SH-SY5Y (cell line): ENCODE measurements around the gene CAPN14.

Experiments used
- GATA2 ChIP-seq: IDR thresholded peaks from 2 replicates; pipeline ENCODE4 v1.6.1; 2011; ENCODE audit warnings: mild to moderate bottlenecking, low read depth, low read length
- GATA3 ChIP-seq: IDR thresholded peaks from 2 replicates; pipeline ENCODE4 v1.6.1; 2011; ENCODE audit warnings: low read depth, mild to moderate bottlenecking, low read length, moderate library complexity

The CAPN14 gene

DNA sequence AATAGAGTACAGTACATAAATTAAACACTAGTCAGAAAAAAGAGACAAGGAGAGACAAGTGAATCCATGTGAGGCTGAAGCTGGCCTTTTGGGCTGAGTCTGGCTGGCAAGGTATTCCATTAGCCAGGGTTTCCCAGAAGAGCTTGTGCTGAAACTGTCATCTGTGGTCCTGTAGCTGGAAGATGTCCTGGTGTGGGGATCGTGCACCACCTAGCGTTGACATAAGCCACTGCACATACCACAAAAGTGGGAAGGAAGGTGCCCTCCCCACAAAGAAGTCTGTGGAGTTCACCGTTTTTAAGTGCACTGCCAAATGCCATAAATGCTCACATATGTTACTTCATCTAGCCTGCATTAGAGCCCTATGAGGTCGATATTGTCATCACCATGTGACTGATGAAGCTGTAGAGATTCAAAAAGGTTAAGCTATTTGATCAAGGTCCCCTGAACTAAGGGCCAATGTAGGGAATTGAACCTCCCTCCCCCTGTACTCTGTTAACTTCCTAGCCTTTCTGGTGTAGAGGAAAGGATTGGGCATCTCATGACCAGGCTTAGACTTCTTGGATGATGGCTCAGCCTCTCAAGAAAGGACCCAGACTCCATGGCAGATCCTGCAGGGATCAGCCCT, 47.1 kb downstream of the CAPN14 start:
- TF ChIP-seq GATA2 (no peak), GATA3 (no peak)

DNA sequence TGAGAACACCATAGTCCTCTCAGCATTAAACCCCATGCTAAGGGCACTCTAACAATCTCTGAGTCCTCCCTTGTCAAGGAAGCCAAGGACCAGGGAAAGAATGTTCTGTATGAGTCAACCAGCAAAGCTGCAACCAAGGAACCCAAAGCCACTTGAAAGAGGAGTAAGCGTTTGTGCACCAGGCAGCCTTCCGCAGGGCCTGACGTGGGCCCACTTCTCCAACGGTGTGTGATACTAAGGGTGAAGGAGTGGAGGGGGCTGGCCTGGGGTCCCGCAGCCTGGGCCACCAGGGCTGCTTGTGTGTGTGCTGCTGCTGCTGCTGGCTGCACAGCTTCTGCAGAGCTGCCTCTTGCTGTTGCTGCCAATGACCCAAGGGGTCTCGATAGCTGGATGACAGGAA, 49.0 kb downstream of the CAPN14 start:
- no peak for TF ChIP-seq GATA3
- no peak for TF ChIP-seq GATA2

DNA sequence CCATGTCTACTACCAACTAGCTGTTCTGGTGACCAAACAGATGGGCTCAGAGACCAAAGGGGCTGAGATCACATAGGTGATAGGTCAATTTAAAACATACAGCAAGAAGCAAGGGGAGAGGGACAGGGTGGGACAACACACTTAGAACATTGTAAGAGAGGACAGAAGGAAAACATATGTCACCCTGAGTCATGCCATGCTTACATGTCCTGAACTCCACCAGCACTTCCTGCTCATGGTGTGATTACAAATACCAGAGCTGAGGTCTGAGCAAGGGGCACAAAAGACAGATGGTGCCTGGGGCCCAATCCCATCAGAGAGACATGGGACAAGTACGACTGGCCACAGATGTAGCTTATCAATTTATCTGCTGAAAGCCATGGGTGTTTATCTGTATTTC, 50.4 kb downstream of the CAPN14 start:
- no peak for TF ChIP-seq GATA2
- TF ChIP-seq GATA3, result no peak

DNA sequence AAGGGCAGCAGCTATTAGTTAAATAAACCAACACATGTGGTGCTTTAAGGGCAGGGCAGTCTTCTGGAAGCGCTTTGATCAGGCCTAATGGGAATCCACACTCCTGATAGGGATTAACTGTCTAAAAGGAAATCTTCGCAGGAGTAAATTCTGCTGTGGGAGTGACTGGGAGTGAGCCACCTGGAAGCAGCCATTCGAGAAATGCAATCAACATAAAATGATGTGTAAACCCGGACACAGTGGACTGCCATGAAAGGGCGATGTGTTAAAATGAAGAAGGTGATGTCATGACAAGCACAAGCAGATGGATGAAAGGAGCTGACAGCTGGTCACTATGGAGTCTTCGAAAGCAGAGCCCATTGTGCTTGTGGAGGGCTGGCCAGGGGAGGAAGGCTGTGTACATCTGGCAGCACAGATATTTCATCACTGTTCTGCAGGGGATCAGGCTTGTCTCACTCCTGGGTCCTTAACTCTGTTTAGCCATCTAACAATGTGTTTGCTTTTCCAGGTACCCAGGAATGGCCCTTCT, 54.2 kb downstream of the CAPN14 start:
- no peak for TF ChIP-seq GATA3
- no peak for TF ChIP-seq GATA2

DNA sequence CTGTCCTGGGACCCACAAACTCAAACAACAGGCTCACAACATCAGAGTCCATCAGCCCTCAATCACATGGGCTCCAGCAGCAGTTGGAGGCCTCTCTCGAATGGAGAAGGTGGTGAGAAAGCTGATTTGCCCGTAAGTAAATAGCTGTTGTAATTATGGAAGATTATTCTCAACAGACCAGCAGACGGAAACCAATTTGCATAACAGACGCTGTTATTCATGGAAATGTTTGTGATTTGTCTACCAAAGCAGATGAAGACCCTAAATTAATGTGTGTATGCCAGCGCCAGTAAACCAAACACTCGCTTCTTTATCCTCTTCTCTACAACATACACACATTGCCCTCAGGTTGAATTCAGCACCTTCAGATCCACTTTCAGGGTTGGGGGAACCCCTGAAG, 55.7 kb downstream of the CAPN14 start:
- TF ChIP-seq GATA2 (no peak), GATA3 (no peak)

DNA sequence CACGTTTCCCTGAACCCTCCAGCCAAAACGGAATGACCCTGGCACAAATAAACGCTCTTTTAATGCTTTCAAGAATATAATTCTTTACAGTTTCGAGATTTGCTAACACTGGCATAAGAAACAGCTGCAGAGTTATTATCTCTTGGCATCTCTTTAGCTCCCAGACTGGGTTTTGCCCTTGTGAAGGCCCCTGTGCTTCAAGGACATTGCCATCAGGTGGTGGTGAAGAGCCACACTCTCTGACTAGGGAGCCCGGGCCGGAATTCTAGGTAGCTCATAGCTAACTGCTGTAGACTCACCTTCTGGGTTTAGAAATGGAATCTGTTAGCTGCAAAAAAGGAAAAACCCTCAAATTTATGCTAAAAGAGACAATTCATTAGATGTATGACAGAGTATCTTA, 65.8 kb downstream of the CAPN14 start:
- TF ChIP-seq GATA2, result no peak
- no peak for TF ChIP-seq GATA3

DNA sequence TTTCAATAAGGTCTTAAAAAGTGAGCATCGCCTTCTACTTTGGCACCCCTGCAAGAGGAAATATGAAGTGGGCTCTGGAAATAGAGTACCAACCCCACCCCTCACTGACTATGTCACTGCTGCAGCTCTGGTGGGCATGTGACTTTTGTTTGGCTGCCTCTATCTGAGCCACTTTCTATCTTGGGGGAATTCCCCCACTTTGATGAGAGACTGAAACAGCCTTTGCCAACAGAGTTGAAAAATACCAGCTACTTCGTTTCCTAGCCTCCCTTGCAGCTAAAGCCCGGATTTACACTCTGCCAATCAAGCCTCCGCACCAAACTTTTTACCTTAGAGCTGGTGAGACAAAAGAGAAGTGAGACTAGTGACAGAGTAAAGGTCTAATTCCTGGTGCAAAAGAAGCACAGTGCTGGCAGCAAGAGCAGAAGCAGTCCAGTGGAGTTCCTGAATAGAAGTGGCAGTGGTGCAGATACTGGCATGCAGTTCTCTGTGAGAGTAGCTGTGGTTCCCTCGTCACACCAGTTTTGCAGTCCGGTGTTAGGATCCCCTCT, 67.1 kb downstream of the CAPN14 start:
- TF ChIP-seq GATA2 (no peak), GATA3 (no peak)

DNA sequence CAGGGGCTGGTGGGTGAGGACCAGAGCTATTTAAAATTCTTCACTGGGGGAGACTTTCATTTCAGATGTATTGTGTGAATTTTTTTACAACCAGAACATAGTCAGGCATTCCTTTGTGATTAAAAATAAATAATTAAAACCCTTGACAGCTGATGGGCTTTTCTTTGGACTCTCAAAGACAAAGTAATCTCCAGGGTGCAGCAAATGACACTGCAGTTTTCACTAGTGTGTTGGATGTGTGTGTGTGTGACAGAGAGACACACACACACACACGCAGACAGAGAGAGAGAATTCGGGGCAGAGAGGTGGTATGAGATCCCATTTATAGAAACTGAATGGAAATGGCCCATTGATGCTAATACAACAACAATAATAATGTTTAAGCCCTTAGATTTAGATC, 68.8 kb downstream of the CAPN14 start:
- TF ChIP-seq GATA2, result no peak
- TF ChIP-seq GATA3, result no peak

DNA sequence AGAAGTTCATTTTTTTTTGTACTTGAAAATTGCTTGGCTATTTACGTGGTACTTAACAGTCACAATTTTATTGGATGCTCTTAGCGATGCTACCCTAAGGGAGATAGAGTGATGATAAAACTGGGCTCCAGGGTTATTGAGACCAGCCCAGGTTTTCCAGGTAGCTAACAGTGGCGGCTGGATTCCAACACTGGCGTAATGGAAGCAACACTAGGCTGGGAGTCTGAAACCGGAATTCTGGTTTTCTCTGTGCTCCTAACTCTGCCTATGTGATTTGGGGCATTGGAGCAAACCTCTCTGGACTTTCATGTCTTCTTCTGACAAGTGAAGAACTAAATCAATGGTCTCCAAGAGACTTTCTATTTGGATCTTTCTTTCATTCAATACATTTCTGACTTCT, 69.7 kb downstream of the CAPN14 start:
- TF ChIP-seq GATA3, result no peak
- TF ChIP-seq GATA2, result no peak

DNA sequence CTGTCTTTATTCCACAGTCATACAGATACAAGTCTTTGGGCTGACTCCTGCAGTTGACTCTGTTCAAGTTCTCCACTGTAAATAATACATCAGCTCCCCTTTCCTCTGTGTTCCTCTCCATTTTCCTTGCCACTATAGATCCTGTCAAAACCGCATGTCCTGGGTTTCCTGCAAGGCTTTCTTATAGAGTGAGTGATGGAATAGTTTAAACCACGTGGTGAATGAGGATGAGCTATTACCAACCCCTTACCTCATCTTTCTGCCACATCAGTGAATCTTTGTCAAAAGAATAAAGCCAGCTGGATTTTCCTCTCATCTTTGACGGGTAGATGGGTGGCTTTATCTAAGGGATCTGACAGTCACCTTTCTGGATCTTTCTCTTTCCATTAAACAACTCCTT, 75.2 kb downstream of the CAPN14 start:
- TF ChIP-seq GATA2 (no peak), GATA3 (no peak)

DNA sequence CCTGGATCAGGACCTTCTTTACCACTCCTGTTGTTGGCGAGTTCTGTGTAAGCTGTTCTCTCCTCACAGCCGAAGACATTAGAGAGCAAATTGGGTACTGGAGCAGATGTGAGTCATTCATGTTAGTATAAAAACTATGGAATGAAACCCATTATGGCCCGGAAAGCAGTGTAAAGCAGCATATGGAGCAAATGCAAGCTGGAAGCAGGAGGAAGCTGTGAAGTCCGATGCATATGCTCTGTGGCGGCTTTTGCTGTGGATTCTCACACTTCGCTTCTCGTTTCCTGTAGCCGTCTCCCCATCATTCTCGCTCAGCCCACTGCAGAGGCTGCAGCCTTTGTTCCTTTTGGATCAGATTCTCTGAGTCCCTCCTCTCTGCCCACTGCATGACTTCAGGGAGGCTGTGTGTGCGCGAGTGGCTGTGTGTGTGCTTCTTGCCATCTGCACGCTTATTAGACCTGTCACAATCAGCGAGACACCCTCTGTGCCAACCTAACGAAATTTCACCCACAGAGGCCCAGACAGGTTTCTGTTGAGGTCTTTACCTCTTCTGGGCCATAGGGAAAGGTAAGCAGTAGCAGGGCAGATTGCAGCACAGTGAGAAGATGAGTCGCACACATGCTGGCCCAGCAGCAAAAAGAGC, 75.8 kb downstream of the CAPN14 start:
- no peak for TF ChIP-seq GATA3
- TF ChIP-seq GATA2, result no peak

DNA sequence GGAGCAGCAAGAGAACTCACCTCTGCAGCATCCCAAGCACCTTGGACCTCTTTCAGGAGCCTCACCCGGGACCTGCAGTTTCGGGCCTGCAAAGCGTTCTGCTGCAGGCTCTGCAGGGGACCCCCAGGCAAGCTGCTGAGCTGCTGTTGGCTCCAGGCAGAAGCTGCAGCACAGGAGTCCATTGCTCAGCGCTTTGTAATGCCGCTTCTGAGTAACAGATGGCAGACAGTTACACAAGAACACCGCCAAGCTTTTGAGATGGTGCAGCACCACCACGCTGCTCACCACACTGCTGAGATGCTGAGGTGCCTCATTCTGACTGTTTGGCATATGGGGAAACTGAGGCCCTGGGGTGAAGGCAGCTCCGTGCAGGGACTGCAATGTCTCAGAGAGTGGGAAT, 77.2 kb downstream of the CAPN14 start:
- TF ChIP-seq GATA2 (no peak), GATA3 (no peak)

DNA sequence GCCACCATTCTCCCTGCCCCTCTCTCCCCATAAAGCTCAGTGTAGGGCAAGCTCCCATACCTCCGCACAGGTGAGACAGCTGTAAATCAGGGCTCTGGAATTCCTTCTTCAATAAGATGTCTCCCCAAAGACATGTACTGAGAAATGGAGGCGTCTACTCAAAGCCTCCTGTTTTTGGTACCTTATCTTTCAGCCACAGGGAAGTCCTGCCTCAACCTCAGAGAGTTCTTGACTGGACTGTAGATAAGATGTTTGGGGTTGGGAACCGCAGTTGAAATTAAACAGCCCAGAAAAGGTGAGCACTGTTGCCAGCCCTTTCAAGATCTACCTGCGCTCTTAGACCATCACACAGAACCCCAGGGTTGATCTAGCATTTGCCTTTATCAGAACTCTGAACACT, 77.6 kb downstream of the CAPN14 start:
- TF ChIP-seq GATA2, result no peak
- no peak for TF ChIP-seq GATA3

DNA sequence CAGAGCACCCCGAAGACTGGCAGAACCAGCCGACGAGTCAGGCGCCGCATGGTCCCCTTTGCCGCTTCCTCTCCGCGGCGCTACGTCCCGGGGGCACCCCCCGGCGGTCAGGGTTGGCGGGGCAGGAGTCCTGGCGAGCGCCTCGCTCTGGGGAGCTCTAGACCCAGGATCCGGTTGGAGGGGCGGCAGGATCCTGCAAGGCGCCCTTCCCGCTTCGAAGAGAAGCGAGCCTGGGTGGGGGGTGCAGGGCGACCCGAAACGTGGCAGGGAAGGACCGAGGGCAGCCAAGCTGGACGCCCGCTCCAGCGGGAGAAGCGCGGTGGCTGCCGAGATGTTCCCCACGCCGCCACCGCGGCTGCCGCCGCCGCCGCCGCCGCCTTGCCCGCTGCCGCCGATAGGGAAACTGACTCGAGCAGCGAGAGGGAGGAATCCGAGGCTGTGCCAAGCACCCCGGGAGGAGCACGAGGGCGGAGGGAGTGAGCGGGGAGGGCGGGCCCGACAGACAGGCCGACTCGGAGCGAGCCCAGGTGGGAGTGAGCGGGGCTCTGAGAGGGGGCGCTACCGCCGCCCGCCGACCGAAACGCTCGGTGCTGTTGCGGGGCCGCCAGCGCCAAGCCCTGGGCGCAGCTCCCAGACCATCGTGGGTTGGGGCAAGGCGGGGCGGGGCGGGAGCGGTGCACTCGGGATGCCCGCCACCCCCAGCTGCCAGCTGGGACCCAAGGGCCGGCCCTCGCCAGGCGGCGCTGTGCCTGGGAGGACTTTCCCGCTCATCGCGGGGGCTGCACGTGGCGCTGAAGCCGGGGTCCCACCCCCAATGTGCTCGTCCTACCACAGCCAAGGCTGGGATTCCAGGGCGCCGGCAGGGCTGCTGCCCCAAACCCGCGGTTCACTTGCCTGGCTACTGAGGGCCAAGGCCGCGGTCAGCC, 79.0 kb downstream of the CAPN14 start, which contains the start of gene GALNT14:
TSS of gene GALNT14 (minus strand) at position 404 of the 926 bp plus-strand sequence. CDS start at position 50, 354 bp downstream.
- TF ChIP-seq GATA2 (no peak), GATA3 (no peak)
